KOPT-K1 (cell line): ENCODE measurements around the gene FOXM1.
A peak's percentile ranks its signal among the peaks of the same experiment; 100 is the strongest.

Source experiments
- H3K27ac ChIP-seq: fragments of 200-600 bp; sonication (generic); 2 replicates; pipeline ENCODE4 v1.5.1; 2016; ENCODE audit warnings: antibody characterized with exemption, mild to moderate bottlenecking, low read depth, low read length; ENCODE audit not compliant: poor library complexity, severe bottlenecking
- H3K36me3 ChIP-seq: fragments of 200-600 bp; sonication (generic); 2 replicates; pipeline ENCODE4 v1.5.1; 2017; ENCODE audit warnings: antibody characterized with exemption, mild to moderate bottlenecking, low read length, moderate library complexity; ENCODE audit not compliant: insufficient read depth
- H3K9me3 ChIP-seq: fragments of 200-600 bp; sonication (generic); 2 replicates; pipeline ENCODE4 v1.5.1; 2017; ENCODE audit warnings: antibody characterized with exemption, low read length, mild to moderate bottlenecking; ENCODE audit not compliant: insufficient read depth, poor library complexity, severe bottlenecking

The FOXM1 gene

GRCh38 chr12:2812290-2813213, 64.4 kb downstream of the FOXM1 start, which contains the start of gene ITFG2:
ITFG2 (plus strand) TSS chr12:2812668; CDS start chr12:2812761, 93 bp downstream.
- H3K9me3 ChIP-seq, result no peaks in the 10 kb centered on the region
- peaks cover 19% of the 10 kb centered on the region for H3K36me3 ChIP-seq
- peak within 1 kb of the TSS; percentile 91 for H3K27ac ChIP-seq

DNA sequence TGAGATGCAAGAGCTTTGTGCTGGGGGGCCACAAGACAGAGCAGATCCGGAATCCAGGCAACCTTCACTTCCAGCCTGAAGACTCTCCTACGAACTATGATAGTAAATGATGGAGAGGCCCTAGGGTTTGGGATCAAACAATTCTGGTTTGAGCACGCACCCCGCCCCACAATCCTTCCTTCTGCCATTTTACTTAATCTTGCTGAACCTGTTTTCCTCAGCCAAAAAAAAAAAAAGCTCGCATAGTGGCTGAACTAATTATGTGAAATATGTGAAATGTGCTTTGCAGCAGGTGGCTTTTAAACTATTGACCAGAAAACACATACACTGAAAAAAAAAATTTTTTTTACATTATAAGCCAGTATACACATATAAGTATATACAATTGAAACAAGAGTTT, 65.2 kb downstream of the FOXM1 start:
- Histone ChIP-seq H3K36me3 (peaks cover 18% of the 10 kb centered on the region; the same call in 1 of the 2 replicates), H3K27ac (peak overlapping the region; percentile 91), H3K9me3 (no peaks in the 10 kb centered on the region)
